GM21390 (cell line): Measurements from ENCODE around the gene DUSP5.
A peak's percentile ranks its signal among the peaks of the same experiment; 100 is the strongest.

Source experiments
- ATAC-seq: cut with Tn5 transposase; IDR thresholded peaks from one replicate; pipeline ENCODE4 v1.9.1; 2021; ENCODE audit not compliant: unreplicated experiment

The DUSP5 gene

GRCh38 chr10:110498982-110499795, 1.5 kb downstream of the DUSP5 start:
- peak; percentile 19 for ATAC-seq

- ATAC-seq: no peak
Measured at GRCh38 chr10:110499796-110500514, 2.2 kb downstream of the DUSP5 start.

GRCh38 chr10:110500515-110500905, 2.8 kb downstream of the DUSP5 start:
- no peak for ATAC-seq

- no peak for ATAC-seq
Measured at GRCh38 chr10:110501142-110501937, 3.6 kb downstream of the DUSP5 start.

- no peak for ATAC-seq
Measured at GRCh38 chr10:110502072-110502845, 4.6 kb downstream of the DUSP5 start.

- peak; percentile 41 for ATAC-seq
Measured at GRCh38 chr10:110502851-110503301, 5.2 kb downstream of the DUSP5 start.

GRCh38 chr10:110503528-110504110, 5.9 kb downstream of the DUSP5 start:
- no peak for ATAC-seq

- peak; percentile 63 for ATAC-seq
Measured at GRCh38 chr10:110504111-110504735, 6.5 kb downstream of the DUSP5 start.

GRCh38 chr10:110505130-110505770, 7.5 kb downstream of the DUSP5 start:
- ATAC-seq: no peak

- ATAC-seq: no peak
Measured at GRCh38 chr10:110506448-110506847, 8.7 kb downstream of the DUSP5 start.

GRCh38 chr10:110507346-110507745, 9.6 kb downstream of the DUSP5 start:
- no peak for ATAC-seq

GRCh38 chr10:110508159-110508788, 10.6 kb downstream of the DUSP5 start:
- no peak for ATAC-seq

- ATAC-seq: no peak
Measured at GRCh38 chr10:110508806-110509544, 11.3 kb downstream of the DUSP5 start.

GRCh38 chr10:110509560-110509959, 11.9 kb downstream of the DUSP5 start:
- ATAC-seq: no peak

GRCh38 chr10:110510086-110510485, 12.4 kb downstream of the DUSP5 start:
- ATAC-seq: no peak

GRCh38 chr10:110510730-110511129, 13.0 kb downstream of the DUSP5 start:
- no peak for ATAC-seq

GRCh38 chr10:110511734-110512449, 14.2 kb downstream of the DUSP5 start:
- no peak for ATAC-seq
